H1 (cell line): ENCODE results near the gene F7. TPM values are rescaled to one million over a fixed set of nuclear protein-coding genes. Genes with fewer than 3 reads are reported as not detected.
A peak's percentile ranks its signal among the peaks of the same experiment; 100 is the strongest.

ENCODE experiments used
- CTCF ChIA-PET: fragments of 300-600 bp; sonication (Branson Sonifier 250); formaldehyde crosslinking; loops from one replicate; lab custom pipeline; 2021; ENCODE audit not compliant: partially characterized antibody; lab: Charles Lee
- POLR2A ChIA-PET: fragments of 300-600 bp; sonication (Branson Sonifier 250); formaldehyde crosslinking; loops from one replicate; lab custom pipeline; 2021; ENCODE audit warnings: inconsistent platforms; ENCODE audit not compliant: partially characterized antibody; lab: Charles Lee
- DNase-seq, 2 experiments: peaks; one replicate each; pipeline versions ENCODE4 v3.0.0 to v3.0.0-alpha.2; 2010 to 2022; ENCODE audit warnings: low spot score in 2 of 2, low read depth in 1 of 2, mixed read lengths in 1 of 2
- FAIRE-seq: peaks from 2 replicates; lab custom pipeline; 2011; peaks lifted over from hg19 to GRCh38; lab: Jason Lieb, UNC
- H2AFZ ChIP-seq: 2 replicates; pipeline ENCODE4 v1.8.1; 2012; ENCODE audit warnings: low read length, inconsistent platforms
- H2AK5ac ChIP-seq: 2 replicates; pipeline ENCODE4 v1.6.1; 2013; ENCODE audit warnings: low read depth, low read length
- H2BK120ac ChIP-seq: replicated peaks from 2 replicates; pipeline ENCODE3; 2013; ENCODE audit warnings: low read depth, low read length, inconsistent platforms
- H2BK12ac ChIP-seq: 2 replicates; pipeline ENCODE4 v1.6.1; 2013; ENCODE audit warnings: low read depth, low read length
- H2BK15ac ChIP-seq: 2 replicates; pipeline ENCODE4 v1.6.1; 2013; ENCODE audit warnings: low read length
- H2BK20ac ChIP-seq: 2 replicates; pipeline ENCODE4 v1.6.1; 2013; ENCODE audit warnings: low read length
- H2BK5ac ChIP-seq: 2 replicates; pipeline ENCODE4 v1.6.1; 2013; ENCODE audit warnings: low read depth, low read length
- H3K14ac ChIP-seq: 2 replicates; pipeline ENCODE4 v1.6.1; 2013; ENCODE audit warnings: inconsistent platforms; ENCODE audit not compliant: insufficient read length
- H3K18ac ChIP-seq: 2 replicates; pipeline ENCODE4 v1.6.1; 2013; ENCODE audit warnings: low read length; ENCODE audit errors: extremely low read depth
- H3K23ac ChIP-seq: 2 replicates; pipeline ENCODE4 v1.6.1; 2013; ENCODE audit warnings: inconsistent platforms; ENCODE audit not compliant: insufficient read length
- H3K23me2 ChIP-seq: 2 replicates; pipeline ENCODE4 v1.6.1; 2013; ENCODE audit warnings: low read depth, low read length
- H3K27ac ChIP-seq: 2 replicates; pipeline ENCODE4 v1.6.1; 2011; ENCODE audit warnings: low read depth, low read length, inconsistent platforms
- H3K27me3 ChIP-seq, 4 experiments: replicated peaks in 1 of 4; 1 replicate in 1 of 4; 2 replicates in 3 of 4; pipeline versions ENCODE4 v1.6.1 to v1.8.1; 2011 to 2013; ENCODE audit warnings: low read length in 3 of 4, mild to moderate bottlenecking in 3 of 4, inconsistent platforms in 2 of 4, mixed read lengths in 2 of 4, moderate library complexity in 1 of 4; ENCODE audit not compliant: control insufficient read depth in 3 of 4, insufficient read depth in 3 of 4; ENCODE audit errors: extremely low read depth in 1 of 4
- H3K36me3 ChIP-seq, 4 experiments: 2 replicates each; pipeline versions ENCODE4 v1.6.1 to v1.8.1; 2011 to 2013; ENCODE audit warnings: mild to moderate bottlenecking in 4 of 4, low read length in 3 of 4, moderate library complexity in 2 of 4, control low read depth in 1 of 4, inconsistent platforms in 1 of 4; ENCODE audit not compliant: insufficient read depth in 4 of 4, control insufficient read depth in 2 of 4
- H3K4ac ChIP-seq: replicated peaks from 2 replicates; pipeline ENCODE3; 2013; ENCODE audit warnings: low read length, low read depth, mixed read lengths, inconsistent platforms; ENCODE audit not compliant: insufficient read length
- H3K4me1 ChIP-seq, 4 experiments: replicated peaks in 1 of 4; 1 replicate in 1 of 4; 2 replicates in 3 of 4; pipeline versions ENCODE4 v1.6.1 to v1.8.1; 2011 to 2013; ENCODE audit warnings: low read length in 3 of 4, inconsistent platforms in 2 of 4, mixed read lengths in 1 of 4; ENCODE audit not compliant: insufficient read depth in 4 of 4, control insufficient read depth in 3 of 4
- H3K4me2 ChIP-seq, 2 experiments: 2 replicates each; pipeline versions ENCODE4 v1.6.1 to v1.8.1; 2011 to 2013; ENCODE audit warnings: low read depth in 2 of 2, low read length in 2 of 2, control low read depth in 1 of 2, inconsistent platforms in 1 of 2, mild to moderate bottlenecking in 1 of 2; ENCODE audit not compliant: insufficient read depth in 1 of 2
- H3K4me3 ChIP-seq, 4 experiments: fragments of 200-600, 300-600 bp in 1 of 4; sonication (generic), shearing (Covaris generic), sonication (Bioruptor Twin) in 1 of 4; 2 replicates each; pipeline versions ENCODE4 v1.5.1 to v1.8.1; 2011 to 2016; ENCODE audit warnings: low read length in 4 of 4, low read depth in 3 of 4, control low read depth in 2 of 4, inconsistent platforms in 2 of 4, mild to moderate bottlenecking in 2 of 4, mixed read lengths in 1 of 4, moderate library complexity in 1 of 4; ENCODE audit not compliant: insufficient read depth in 2 of 4; ENCODE audit errors: extremely low read depth in 1 of 4
- H3K56ac ChIP-seq: replicated peaks from 2 replicates; pipeline ENCODE3; 2013; ENCODE audit warnings: low read depth, mild to moderate bottlenecking, mixed read lengths, low read length, inconsistent platforms; ENCODE audit not compliant: insufficient read length
- H3K79me1 ChIP-seq: 2 replicates; pipeline ENCODE4 v1.6.1; 2013; ENCODE audit warnings: low read depth, low read length, control low read depth
- H3K79me2 ChIP-seq, 2 experiments: 2 replicates each; pipeline versions ENCODE4 v1.6.1 to v1.8.1; 2012 to 2013; ENCODE audit warnings: low read length in 2 of 2, mild to moderate bottlenecking in 2 of 2, inconsistent platforms in 1 of 2; ENCODE audit not compliant: insufficient read depth in 2 of 2, control insufficient read depth in 1 of 2
- H3K9ac ChIP-seq, 4 experiments: replicated peaks in 1 of 4; 1 replicate in 1 of 4; 2 replicates in 3 of 4; pipeline versions ENCODE4 v1.6.1 to v1.8.1; 2011 to 2013; ENCODE audit warnings: low read depth in 3 of 4, low read length in 3 of 4, control low read depth in 2 of 4, mild to moderate bottlenecking in 2 of 4, moderate library complexity in 2 of 4, inconsistent platforms in 1 of 4; ENCODE audit errors: extremely low read depth in 1 of 4
- H3K9me3 ChIP-seq, 2 experiments: 2 replicates each; pipeline versions ENCODE4 v1.6.1 to v1.8.1; 2012 to 2013; ENCODE audit warnings: mild to moderate bottlenecking in 2 of 2, moderate library complexity in 2 of 2, control low read depth in 1 of 2, inconsistent platforms in 1 of 2, low read depth in 1 of 2, low read length in 1 of 2, mixed read lengths in 1 of 2; ENCODE audit not compliant: insufficient read depth in 2 of 2
- H4K20me1 ChIP-seq, 2 experiments: replicated peaks in 1 of 2; 2 replicates each; pipeline versions ENCODE3 to v1.8.1; 2011 to 2013; ENCODE audit warnings: inconsistent platforms in 2 of 2, low read length in 2 of 2, mild to moderate bottlenecking in 1 of 2; ENCODE audit not compliant: insufficient read depth in 2 of 2, control insufficient read depth in 1 of 2
- H4K5ac ChIP-seq: 2 replicates; pipeline ENCODE4 v1.6.1; 2013; ENCODE audit warnings: low read length, low read depth, mixed read lengths, inconsistent platforms; ENCODE audit not compliant: insufficient read length
- H4K8ac ChIP-seq: 2 replicates; pipeline ENCODE4 v1.8.0; 2013; ENCODE audit warnings: mild to moderate bottlenecking, moderate library complexity, low read length, inconsistent platforms; ENCODE audit not compliant: insufficient read depth; ENCODE audit errors: extremely low read depth
- H4K91ac ChIP-seq: replicated peaks from 2 replicates; pipeline ENCODE3; 2013; ENCODE audit warnings: low read length, mixed read lengths, inconsistent platforms; ENCODE audit not compliant: insufficient read length
- CEBPB ChIP-seq: IDR thresholded peaks from 2 replicates; pipeline ENCODE4 v1.6.1; 2012; ENCODE audit warnings: low read depth, low read length
- CHD1 ChIP-seq: IDR thresholded peaks from 2 replicates; pipeline ENCODE4 v1.6.1; 2012; ENCODE audit warnings: low read depth, low read length, improper control_type of control experiment
- CHD2 ChIP-seq: IDR thresholded peaks from 2 replicates; pipeline ENCODE4 v1.6.1; 2012; ENCODE audit warnings: low read length, improper control_type of control experiment
- CTBP2 ChIP-seq: IDR thresholded peaks from 2 replicates; pipeline ENCODE4 v1.7.0; 2011; ENCODE audit warnings: borderline replicate concordance, mild to moderate bottlenecking, moderate library complexity, mixed read lengths, low read length; ENCODE audit not compliant: insufficient read depth, insufficient read length
- GABPA ChIP-seq: IDR thresholded peaks from 2 replicates; pipeline ENCODE4 v1.6.1; 2011; ENCODE audit warnings: mild to moderate bottlenecking, low read length, moderate library complexity, borderline replicate concordance; ENCODE audit not compliant: insufficient read depth
- HDAC6 ChIP-seq: IDR thresholded peaks from one replicate; pipeline ENCODE4 v1.7.1; 2012; ENCODE audit warnings: low read depth, mild to moderate bottlenecking, inconsistent platforms, low read length, moderate library complexity
- KDM1A ChIP-seq: fragments of 200-600, 300-600 bp; sonication (generic); IDR thresholded peaks from 2 replicates; pipeline ENCODE4 v1.7.1; 2016; ENCODE audit warnings: mild to moderate bottlenecking, low read length, borderline replicate concordance
- KDM4A ChIP-seq: IDR thresholded peaks from one replicate; pipeline ENCODE4 v1.7.1; 2012; ENCODE audit warnings: low read depth, mild to moderate bottlenecking, moderate library complexity, low read length, inconsistent platforms; ENCODE audit not compliant: severe bottlenecking
- KDM5A ChIP-seq: fragments of 200-600 bp; IDR thresholded peaks from 2 replicates; pipeline ENCODE4 v1.7.1; 2012; ENCODE audit warnings: mild to moderate bottlenecking, low read length, inconsistent platforms, mixed read lengths
- NRF1 ChIP-seq: IDR thresholded peaks from 2 replicates; pipeline ENCODE4 v1.6.1; 2011; ENCODE audit warnings: mild to moderate bottlenecking, low read depth, low read length, improper control_type of control experiment
- RBBP5 ChIP-seq: IDR thresholded peaks from 2 replicates; pipeline ENCODE4 v1.7.1; 2012; ENCODE audit warnings: low read depth, mild to moderate bottlenecking, inconsistent platforms, low read length, moderate library complexity, borderline replicate concordance
- YY1 ChIP-seq: IDR thresholded peaks from 2 replicates; pipeline ENCODE4 v1.6.1; 2011; ENCODE audit warnings: low read depth, mild to moderate bottlenecking, low read length
- WGBS, 2 experiments: shearing (Covaris generic) in 1 of 2; methylation state at CpG; one replicate each; pipeline versions ENCODE4 v1.1.6 to v1.1.7; 2013 to 2015; ENCODE audit warnings: low lambda C conversion rate in 2 of 2, mixed read lengths in 2 of 2, inconsistent platforms in 1 of 2, low coverage in 1 of 2, missing lambda C conversion rate in 1 of 2; ENCODE audit not compliant: insufficient replicate concordance in 2 of 2, insufficient coverage in 1 of 2, insufficient read length in 1 of 2; ENCODE audit errors: extremely low coverage in 1 of 2, missing lambda C conversion rate in 1 of 2; 5-methylcytosine and 5-hydroxymethylcytosine counted together
- polyA plus RNA-seq, 7 experiments: library from polyadenylated mRNA; depleted of rRNA in 3 of 7; stranded (reverse) in 5 of 7; unstranded in 2 of 7; fragments of >200 nt in 5 of 7; fragments of 200-250 nt in 2 of 7; gene quantifications; 1 replicate in 5 of 7; 2 replicates in 1 of 7; 4 replicates in 1 of 7; pipeline versions ENCODE4 v1.2.1 to v1.2.3, GENCODE V29; 2011 to 2013; ENCODE audit warnings: missing spikeins in 2 of 7, mixed read lengths in 2 of 7
- total RNA-seq: library from RNA; stranded (reverse); fragmentation: NEBNext Ultra II Directional; extraction: Animal tissue kit (Norgen Biotek cat#: 25700); gene quantifications from 2 replicates; pipeline ENCODE4 v1.2.1, GENCODE V29; 2021
- TF ChIP-seq, protein P1 (sequence below): IDR thresholded peaks from 2 replicates; pipeline ENCODE4 v1.6.1; 2012; ENCODE audit warnings: low read length, inconsistent platforms

The F7 gene
- total and polyA plus RNA-seq, 2 of the 8 experiments (the other 6 are each of a cell fraction or from before 2014, with no cell fraction given) = 0.43 to 0.98 TPM

DNA sequence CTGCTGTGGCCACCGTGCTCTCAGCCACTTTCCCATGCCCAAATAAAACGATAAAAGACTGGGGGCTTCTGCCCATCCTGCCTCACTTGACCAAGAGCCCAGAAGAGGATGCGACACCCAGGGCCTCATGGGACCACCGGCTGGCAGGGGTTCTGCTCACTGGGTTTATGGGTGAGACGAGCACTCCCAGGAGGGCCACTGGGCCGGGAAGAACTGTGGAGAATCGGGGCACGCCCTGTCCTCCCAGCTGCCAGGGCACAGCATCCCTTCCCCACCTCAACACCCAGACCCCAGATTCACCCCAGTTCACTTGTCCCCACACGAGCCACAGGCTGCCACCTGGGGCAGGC lies 12.3 kb downstream of the F7 start:
- peak in 1 of 2 experiments; percentile 22 for DNase-seq
- H3K27me3 ChIP-seq = no peaks in the 10 kb centered on the region; a peak in 2 of 7 replicates
- no peak overlapping the region for H3K23ac ChIP-seq
- TF ChIP-seq KDM1A (no peak), KDM4A (no peak), RBBP5 (no peak), HDAC6 (no peak), YY1 (no peak), CHD2 (no peak), CHD1 (no peak), GABPA (no peak), CTBP2 (no peak), KDM5A (no peak), NRF1 (no peak), CEBPB (no peak)
- TF ChIP-seq, protein P1, sequence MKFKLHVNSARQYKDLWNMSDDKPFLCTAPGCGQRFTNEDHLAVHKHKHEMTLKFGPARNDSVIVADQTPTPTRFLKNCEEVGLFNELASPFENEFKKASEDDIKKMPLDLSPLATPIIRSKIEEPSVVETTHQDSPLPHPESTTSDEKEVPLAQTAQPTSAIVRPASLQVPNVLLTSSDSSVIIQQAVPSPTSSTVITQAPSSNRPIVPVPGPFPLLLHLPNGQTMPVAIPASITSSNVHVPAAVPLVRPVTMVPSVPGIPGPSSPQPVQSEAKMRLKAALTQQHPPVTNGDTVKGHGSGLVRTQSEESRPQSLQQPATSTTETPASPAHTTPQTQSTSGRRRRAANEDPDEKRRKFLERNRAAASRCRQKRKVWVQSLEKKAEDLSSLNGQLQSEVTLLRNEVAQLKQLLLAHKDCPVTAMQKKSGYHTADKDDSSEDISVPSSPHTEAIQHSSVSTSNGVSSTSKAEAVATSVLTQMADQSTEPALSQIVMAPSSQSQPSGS = no peak

More for the DNA sequence above, 12.3 kb downstream of the F7 start:
- H2AK5ac ChIP-seq = no peak overlapping the region
- no peak overlapping the region for H4K91ac ChIP-seq
- H2AFZ ChIP-seq = no peak overlapping the region
- peaks cover 0 to 4% of the 10 kb centered on the region in 2 experiments for H4K20me1 ChIP-seq
- no peak overlapping the region for H3K56ac ChIP-seq
- ChIA-PET POLR2A (interaction anchor here (1.5 to 1.7 kb wide), 2 partner anchors 28 to 32 kb away, joined by 5 to 6 read pairs; no protein-coding TSS in a partner anchor), CTCF (interaction anchor here (0.6 to 2.4 kb wide), 3 partner anchors 18 to 300 kb away, joined by 3 to 6 read pairs (median 3); no protein-coding TSS in a partner anchor)
- H2BK20ac ChIP-seq = no peak overlapping the region
- no peak overlapping the region for H4K5ac ChIP-seq
- peaks cover 4 to 6% of the 10 kb centered on the region in 2 experiments; a peak in 2 of 4 replicates for H3K9me3 ChIP-seq
- H2BK120ac ChIP-seq = no peak overlapping the region
- 93% methylated on average over 9 of the region's 9 CpGs; no CpG with 5 or more reads in 1 of the 2 experiments for WGBS, 2 experiments
- no peak overlapping the region for H2BK15ac ChIP-seq
- no peak for FAIRE-seq
- no peaks in the 10 kb centered on the region for H3K79me1 ChIP-seq
- no peak overlapping the region for H2BK5ac ChIP-seq
- no peak overlapping the region for H2BK12ac ChIP-seq
- H3K4me3 ChIP-seq = no peak overlapping the region
- no peak overlapping the region for H3K18ac ChIP-seq
- no peak overlapping the region for H4K8ac ChIP-seq
- no peak overlapping the region for H3K4ac ChIP-seq
- H3K36me3 ChIP-seq = no peaks in the 10 kb centered on the region; a peak in 1 of 8 replicates
- no peak overlapping the region for H3K27ac ChIP-seq
- H3K9ac ChIP-seq = no peak overlapping the region
- no peaks in the 10 kb centered on the region for H3K79me2 ChIP-seq
- peaks cover 0 to 7% (median 4%) of the 10 kb centered on the region in 4 experiments; a peak in 5 of 7 replicates for H3K4me1 ChIP-seq
- H3K23me2 ChIP-seq = no peaks in the 10 kb centered on the region
- H3K14ac ChIP-seq = no peak overlapping the region
- no peak overlapping the region for H3K4me2 ChIP-seq
